SK-N-SH (cell line): ENCODE data around the gene MAP1B. TPM values are rescaled to one million over a fixed set of nuclear protein-coding genes. Genes with fewer than 3 reads are reported as not detected.

Experiments
- CTCF ChIA-PET: fragments of 300-600, 350-600 bp; formaldehyde crosslinking; extraction: SDS; loops from one replicate; lab custom pipeline; 2021; lab: Yijun Ruan, JAX
- POLR2A ChIA-PET: fragments of 350-600 bp; sonication (Branson Sonifier 250); formaldehyde crosslinking; extraction: SDS; loops from one replicate; lab custom pipeline; 2020; ENCODE audit warnings: antibody characterized with exemption, inconsistent platforms; lab: Yijun Ruan, JAX
- DNase-seq: peaks from one replicate; pipeline ENCODE4 v3.0.0; 2012
- H2AFZ ChIP-seq: fragments of 200-600 bp; sonication (generic); 2 replicates; pipeline ENCODE4 v1.8.1; 2016; ENCODE audit warnings: antibody characterized with exemption, mild to moderate bottlenecking, low read depth
- H3F3A ChIP-seq: fragments of 200-600 bp; sonication (generic); replicated peaks from 2 replicates; pipeline ENCODE3; 2016; ENCODE audit warnings: antibody characterized with exemption, mild to moderate bottlenecking; ENCODE audit not compliant: insufficient read depth
- H3K27ac ChIP-seq, 2 experiments: fragments of 200-500 bp in 1 of 2; fragments of 200-600 bp in 1 of 2; sonication (Bioruptor generic) in 1 of 2; sonication (generic), shearing (Covaris generic) in 1 of 2; 2 replicates each; pipeline versions ENCODE4 v1.5.1 to v1.6.1; 2014 to 2016; ENCODE audit warnings: low read depth in 2 of 2, inconsistent platforms in 1 of 2, low read length in 1 of 2, mild to moderate bottlenecking in 1 of 2, mixed read lengths in 1 of 2
- H3K27me3 ChIP-seq: fragments of 200-600 bp; sonication (generic), shearing (Covaris generic); 2 replicates; pipeline ENCODE4 v1.6.1; 2016; ENCODE audit warnings: mixed run types; ENCODE audit not compliant: insufficient read depth
- H3K36me3 ChIP-seq, 2 experiments: fragments of 200-500 bp in 1 of 2; fragments of 200-600 bp in 1 of 2; sonication (Bioruptor generic) in 1 of 2; sonication (generic) in 1 of 2; replicated peaks in 1 of 2; 2 replicates each; pipeline versions ENCODE3 to v1.5.1; 2014 to 2016; ENCODE audit warnings: low read length in 1 of 2, mild to moderate bottlenecking in 1 of 2; ENCODE audit not compliant: insufficient read depth in 2 of 2, control insufficient read depth in 1 of 2
- H3K4me1 ChIP-seq, 2 experiments: fragments of 200-500 bp in 1 of 2; fragments of 200-600 bp in 1 of 2; sonication (Bioruptor generic) in 1 of 2; sonication (generic), shearing (Covaris generic) in 1 of 2; 2 replicates each; pipeline versions ENCODE4 v1.5.1 to v1.6.1; 2014 to 2016; ENCODE audit warnings: low read depth in 1 of 2, low read length in 1 of 2, mixed run types in 1 of 2; ENCODE audit not compliant: insufficient read depth in 2 of 2, control insufficient read depth in 1 of 2
- H3K4me2 ChIP-seq: fragments of 200-600 bp; sonication (generic), shearing (Covaris generic); 2 replicates; pipeline ENCODE4 v1.6.1; 2017; ENCODE audit warnings: mixed run types
- H3K4me3 ChIP-seq, 2 experiments: fragments of 200-500 bp in 1 of 2; fragments of 200-600 bp in 1 of 2; sonication (Bioruptor generic) in 1 of 2; sonication (generic), shearing (Covaris generic) in 1 of 2; 2 replicates each; pipeline versions ENCODE4 v1.5.1 to v1.8.1; 2014 to 2016; ENCODE audit warnings: low read depth in 2 of 2, inconsistent platforms in 1 of 2, low read length in 1 of 2, mild to moderate bottlenecking in 1 of 2, mixed read lengths in 1 of 2, moderate library complexity in 1 of 2
- H3K79me2 ChIP-seq: fragments of 200-600 bp; sonication (generic); 2 replicates; pipeline ENCODE4 v1.8.1; 2017; ENCODE audit warnings: mild to moderate bottlenecking; ENCODE audit not compliant: insufficient read depth
- H3K9ac ChIP-seq: fragments of 200-600 bp; sonication (generic); 2 replicates; pipeline ENCODE4 v1.6.1; 2017; ENCODE audit warnings: mixed run types
- H3K9me2 ChIP-seq: fragments of 200-600 bp; sonication (generic); 2 replicates; pipeline ENCODE4 v1.6.1; 2017; ENCODE audit warnings: mixed run types
- H3K9me3 ChIP-seq: fragments of 200-600 bp; sonication (generic); 2 replicates; pipeline ENCODE4 v1.6.1; 2017; ENCODE audit warnings: mixed run types, mild to moderate bottlenecking, moderate library complexity
- H4K20me1 ChIP-seq: fragments of 200-600 bp; sonication (generic); 2 replicates; pipeline ENCODE4 v1.6.1; 2017; ENCODE audit warnings: mild to moderate bottlenecking, mixed run types; ENCODE audit not compliant: insufficient read depth
- CTCF ChIP-seq: fragments of 200-600 bp; sonication (generic); IDR thresholded peaks from 2 replicates; pipeline ENCODE4 v1.6.1; 2017; ENCODE audit warnings: antibody characterized with exemption, mild to moderate bottlenecking, moderate library complexity
- ELF1 ChIP-seq: IDR thresholded peaks from 2 replicates; pipeline ENCODE4 v1.4.0; 2012
- EP300 ChIP-seq, 2 experiments: IDR thresholded peaks; 2 replicates each; pipeline versions ENCODE4 v1.4.0 to v1.6.1; 2012; ENCODE audit warnings: borderline replicate concordance in 1 of 2, low read depth in 1 of 2, low read length in 1 of 2
- EZH2phosphoT487 ChIP-seq: fragments of 200-600 bp; sonication (generic); IDR thresholded peaks from 2 replicates; pipeline ENCODE4 v1.6.1; 2017; ENCODE audit warnings: low read depth, mixed run types, mild to moderate bottlenecking, antibody characterized with exemption, moderate library complexity, borderline replicate concordance
- FOSL2 ChIP-seq: IDR thresholded peaks from 2 replicates; pipeline ENCODE4 v1.4.0; 2012; ENCODE audit warnings: low read depth, mild to moderate bottlenecking, moderate library complexity, borderline replicate concordance
- FOXJ3 ChIP-seq: sonication (generic); formaldehyde crosslinking; IDR thresholded peaks from 2 replicates; pipeline ENCODE4 v1.5.1; 2020; ENCODE audit warnings: mild to moderate bottlenecking, missing genetic modification reagents
- FOXM1 ChIP-seq: IDR thresholded peaks from 2 replicates; pipeline ENCODE4 v1.4.0; 2012; ENCODE audit warnings: low read depth, mild to moderate bottlenecking
- GABPA ChIP-seq: IDR thresholded peaks from 2 replicates; pipeline ENCODE4 v1.4.0; 2012; ENCODE audit warnings: low read depth, mild to moderate bottlenecking
- MEF2A ChIP-seq: IDR thresholded peaks from 2 replicates; pipeline ENCODE4 v1.4.0; 2012; ENCODE audit warnings: low read depth, borderline replicate concordance
- NRF1 ChIP-seq: IDR thresholded peaks from 2 replicates; pipeline ENCODE4 v1.6.1; 2012; ENCODE audit warnings: low read depth, mild to moderate bottlenecking, low read length
- RAD21 ChIP-seq: IDR thresholded peaks from 2 replicates; pipeline ENCODE4 v1.6.1; 2012; ENCODE audit warnings: mild to moderate bottlenecking, low read length
- RCOR1 ChIP-seq: fragments of 150-350 bp; IDR thresholded peaks from 2 replicates; pipeline ENCODE4 v1.6.1; 2017; ENCODE audit warnings: antibody characterized with exemption, low read length
- RFX5 ChIP-seq: IDR thresholded peaks from 2 replicates; pipeline ENCODE4 v1.6.1; 2012; ENCODE audit warnings: mild to moderate bottlenecking, improper control_type of control experiment, low read length
- RXRA ChIP-seq: IDR thresholded peaks from 2 replicates; pipeline ENCODE4 v1.4.0; 2012; ENCODE audit warnings: low read depth, mild to moderate bottlenecking, borderline replicate concordance
- SIN3A ChIP-seq: IDR thresholded peaks from 2 replicates; pipeline ENCODE4 v1.6.1; 2012; ENCODE audit warnings: low read depth, mild to moderate bottlenecking, low read length, moderate library complexity, borderline replicate concordance
- SMC3 ChIP-seq: IDR thresholded peaks from 2 replicates; pipeline ENCODE4 v1.6.1; 2012; ENCODE audit warnings: low read depth, low read length, improper control_type of control experiment
- TAF1 ChIP-seq: IDR thresholded peaks from 2 replicates; pipeline ENCODE4 v1.6.1; 2012; ENCODE audit warnings: low read depth, mild to moderate bottlenecking, low read length, moderate library complexity, borderline replicate concordance
- USF1 ChIP-seq: IDR thresholded peaks from 2 replicates; pipeline ENCODE4 v1.4.0; 2012; ENCODE audit warnings: low read depth, borderline replicate concordance
- USF2 ChIP-seq: fragments of 150-350 bp; IDR thresholded peaks from 2 replicates; pipeline ENCODE4 v1.6.1; 2017; ENCODE audit warnings: antibody characterized with exemption, low read length, low read depth, borderline replicate concordance
- WGBS: methylation state at CpG from one replicate; pipeline ENCODE4 v1.1.6; 2017; ENCODE audit warnings: low lambda C conversion rate; 5-methylcytosine and 5-hydroxymethylcytosine counted together
- polyA plus RNA-seq, 3 experiments: library from polyadenylated mRNA; depleted of rRNA; stranded (reverse); fragments of >200 nt; gene quantifications; 2 replicates each; pipeline ENCODE4 v1.2.3, GENCODE V29; 2012

MAP1B gene
- polyA plus RNA-seq, 1 of the 3 experiments (the other 2 are of a cell fraction) = 47.5 TPM

- no peak overlapping the region for H3K4me3 ChIP-seq
- WGBS = 96% methylated on average over 4 of the region's 4 CpGs
- H3K79me2 ChIP-seq = no peaks in the 10 kb centered on the region
- no peak overlapping the region for H3K4me2 ChIP-seq
- POLR2A ChIA-PET = interaction anchor here (0.7 kb wide), 1 partner anchor 8 kb away, joined by 3 read pairs; no protein-coding TSS in a partner anchor
- H3K27me3 ChIP-seq = no peaks in the 10 kb centered on the region
- no peaks in the 10 kb centered on the region for H3K9me2 ChIP-seq
- CTCF ChIA-PET = interaction anchor here (1.1 to 1.4 kb wide), 2 partner anchors 9 to 19 kb away, joined by 3 read pairs; no protein-coding TSS in a partner anchor
- H2AFZ ChIP-seq = no peak overlapping the region
- no peak for DNase-seq
- H3F3A ChIP-seq = peaks cover 48% of the 10 kb centered on the region
- H4K20me1 ChIP-seq = no peaks in the 10 kb centered on the region
- no peak overlapping the region for H3K27ac ChIP-seq
- no peaks in the 10 kb centered on the region for H3K9me3 ChIP-seq
- no peak for TF ChIP-seq NRF1
- TF ChIP-seq RFX5 = no peak
- H3K36me3 ChIP-seq = peaks cover 8 to 26% of the 10 kb centered on the region in 2 experiments
- H3K4me1 ChIP-seq = peaks cover 17 to 27% of the 10 kb centered on the region in 2 experiments
- H3K9ac ChIP-seq = no peak overlapping the region
Observed at GRCh38 chr5:72214168-72214567, 106.9 kb downstream of the MAP1B start.

- POLR2A ChIA-PET = no interaction called here
- H3K27ac ChIP-seq = no peak overlapping the region
- no peaks in the 10 kb centered on the region for H3K79me2 ChIP-seq
- no peaks in the 10 kb centered on the region for H4K20me1 ChIP-seq
- H3K4me1 ChIP-seq = peaks cover 0 to 5% of the 10 kb centered on the region in 2 experiments; a peak in 1 of 4 replicates
- TF ChIP-seq FOXJ3 (CRISPR knock-in tag) (no peak), TAF1 (no peak), FOSL2 (no peak), CTCF (no peak), SIN3A (no peak), NRF1 (no peak), ELF1 (no peak), SMC3 (no peak)
- TF ChIP-seq, all 33 proteins: peak for 0
- 99% methylated on average over 3 of the region's 3 CpGs for WGBS
- Histone ChIP-seq H3K4me2 (no peak overlapping the region), H3K36me3 (peaks cover 22 to 39% of the 10 kb centered on the region in 2 experiments), H3K9me2 (no peaks in the 10 kb centered on the region), H3F3A (peaks cover 22% of the 10 kb centered on the region), H3K9me3 (no peaks in the 10 kb centered on the region), H3K27me3 (no peaks in the 10 kb centered on the region), H2AFZ (no peak overlapping the region), H3K9ac (no peak overlapping the region), H3K4me3 (no peak overlapping the region)
- CTCF ChIA-PET = interaction anchor here (1.2 kb wide), 1 partner anchor 29 kb away, joined by 4 read pairs; no protein-coding TSS in a partner anchor
- no peak for DNase-seq
Observed at GRCh38 chr5:72216756-72217155, 109.5 kb downstream of the MAP1B start.

- 100% methylated on average over 1 of the region's 1 CpG for WGBS
- Histone ChIP-seq H3K4me2 (no peak overlapping the region), H3K79me2 (no peaks in the 10 kb centered on the region), H3K9me3 (no peaks in the 10 kb centered on the region), H3K9me2 (no peaks in the 10 kb centered on the region), H4K20me1 (no peaks in the 10 kb centered on the region), H3K27ac (no peak overlapping the region), H3K9ac (no peak overlapping the region), H2AFZ (no peak overlapping the region), H3K4me1 (peaks cover 3 to 10% of the 10 kb centered on the region in 2 experiments; a peak in 3 of 4 replicates), H3K36me3 (peaks cover 54 to 65% of the 10 kb centered on the region in 2 experiments), H3F3A (peaks cover 5% of the 10 kb centered on the region), H3K4me3 (no peak overlapping the region), H3K27me3 (no peaks in the 10 kb centered on the region)
- CTCF ChIA-PET = interaction anchor here (0.7 to 1.5 kb wide), 3 partner anchors 24 to 94 kb away, joined by 3 read pairs; no protein-coding TSS in a partner anchor
- POLR2A ChIA-PET = no interaction called here
- DNase-seq = no peak
- TF ChIP-seq RAD21 (no peak), RXRA (no peak), EZH2phosphoT487 (no peak), USF1 (no peak), EP300 (IDR thresholded peaks at IDR 0.05; ENCODE audit: borderline replicate concordance in 1 of 2, low read depth in 1 of 2, low read length in 1 of 2) (no peak), USF2 (no peak), ELF1 (no peak), FOXM1 (no peak), MEF2A (no peak), GABPA (no peak), SMC3 (no peak), FOSL2 (no peak), RCOR1 (no peak), NRF1 (no peak)
Observed at GRCh38 chr5:72221099-72221498, 113.8 kb downstream of the MAP1B start.
